HepG2 (cell line): ENCODE measurements around the gene PSAP.

Experiments used
- ATF4 ChIP-seq, 2 experiments: fragments of 450-650 bp in 1 of 2; sonication (generic) in 1 of 2; formaldehyde crosslinking; IDR thresholded peaks; 2 replicates each; pipeline versions ENCODE4 v1.5.0 to v1.8.0; 2020 to 2022; ENCODE audit warnings: mild to moderate bottlenecking in 1 of 2, missing genetic modification reagents in 1 of 2
- FOXP1 ChIP-seq, 2 experiments: fragments of 450-650 bp in 1 of 2; IDR thresholded peaks; 2 replicates each; pipeline ENCODE4 v1.6.1; 2017 to 2018; ENCODE audit warnings: antibody characterized with exemption in 1 of 2
- NFIB ChIP-seq: sonication (generic); formaldehyde crosslinking; IDR thresholded peaks from 2 replicates; pipeline ENCODE4 v1.9.0; 2021; ENCODE audit warnings: missing genetic modification reagents, mild to moderate bottlenecking, borderline replicate concordance
- POLR2A ChIP-seq, 2 experiments: IDR thresholded peaks; 2 replicates each; pipeline ENCODE4 v1.6.1; 2011; ENCODE audit warnings: low read depth in 2 of 2, low read length in 2 of 2, mild to moderate bottlenecking in 1 of 2, moderate library complexity in 1 of 2; ENCODE audit not compliant: insufficient read depth in 1 of 2
- POLR2AphosphoS5 ChIP-seq: IDR thresholded peaks from 2 replicates; pipeline ENCODE4 v1.6.1; 2012; ENCODE audit warnings: low read depth, low read length
- REST ChIP-seq, 2 experiments: IDR thresholded peaks; 2 replicates each; pipeline ENCODE4 v1.6.1; 2011 to 2012; ENCODE audit warnings: low read length in 2 of 2, borderline replicate concordance in 1 of 2, low read depth in 1 of 2, mild to moderate bottlenecking in 1 of 2, moderate library complexity in 1 of 2
- RNF2 ChIP-seq: fragments of 450-650 bp; conservative IDR thresholded peaks from 2 replicates; pipeline ENCODE4 v1.6.1; 2016; ENCODE audit warnings: low read depth
- SMC3 ChIP-seq: IDR thresholded peaks from 2 replicates; pipeline ENCODE4 v1.6.1; 2011; ENCODE audit warnings: low read length, improper control_type of control experiment
- YY1 ChIP-seq: IDR thresholded peaks from 2 replicates; pipeline ENCODE4 v1.6.1; 2011; ENCODE audit warnings: low read length, low read depth, moderate library complexity, mild to moderate bottlenecking; ENCODE audit not compliant: insufficient read depth, insufficient replicate concordance
- ZKSCAN1 ChIP-seq: fragments of 150-350 bp; IDR thresholded peaks from 2 replicates; pipeline ENCODE4 v1.6.1; 2014; ENCODE audit warnings: low read length
- ZNF232 ChIP-seq: sonication (generic); formaldehyde crosslinking; IDR thresholded peaks from 2 replicates; pipeline ENCODE4 v1.4.0; 2020; ENCODE audit warnings: missing genetic modification reagents, borderline replicate concordance
- ZNF317 ChIP-seq: sonication (generic); formaldehyde crosslinking; IDR thresholded peaks from 2 replicates; pipeline ENCODE4 v1.5.0; 2020; ENCODE audit warnings: mild to moderate bottlenecking, missing genetic modification reagents
- ZNF543 ChIP-seq: sonication (generic); formaldehyde crosslinking; IDR thresholded peaks from 2 replicates; pipeline ENCODE4 v1.4.0; 2020; ENCODE audit warnings: mild to moderate bottlenecking, missing genetic modification reagents
- TF ChIP-seq, protein P1 (sequence below): sonication (generic); formaldehyde crosslinking; IDR thresholded peaks from 2 replicates; pipeline ENCODE4 v1.4.0; 2020; ENCODE audit warnings: mild to moderate bottlenecking, missing genetic modification reagents

DNA sequence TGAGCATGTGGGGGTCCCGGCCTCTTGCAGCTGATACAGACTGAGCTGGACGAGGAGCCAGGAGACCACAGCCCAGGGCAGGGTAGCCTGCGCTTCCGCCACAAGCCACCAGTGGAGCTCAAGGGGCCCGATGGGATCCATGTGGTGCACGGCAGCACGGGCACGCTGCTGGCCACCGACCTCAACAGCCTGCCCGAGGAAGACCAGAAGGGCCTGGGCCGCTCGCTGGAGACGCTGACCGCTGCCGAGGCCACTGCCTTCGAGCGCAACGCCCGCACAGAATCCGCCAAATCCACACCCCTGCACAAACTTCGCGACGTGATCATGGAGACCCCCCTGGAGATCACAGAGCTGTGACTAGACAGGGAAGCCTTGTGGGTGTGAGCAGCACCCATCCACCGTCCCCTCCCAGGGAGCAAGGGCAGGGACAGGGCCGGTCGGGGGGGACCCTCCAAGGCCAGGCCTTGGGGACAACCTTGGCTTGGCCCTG, 36.1 kb downstream of the PSAP start:
- TF ChIP-seq YY1 (no peak), ZNF543 (no peak), SMC3 (no peak), POLR2A (IDR thresholded peaks at IDR 0.05; ENCODE audit: insufficient read depth in 1 of 2, low read depth in 2 of 2, low read length in 2 of 2) (0 out of 4 replicates have a peak, but pooled peaks of 1 of the 2 experiments have one; percentile 28), RNF2 (no peak), ZNF317 (CRISPR knock-in tag) (no peak), ZKSCAN1 (no peak), NFIB (CRISPR knock-in tag) (no peak), FOXP1 (IDR thresholded peaks at IDR 0.05) (no peak), FOXP1 (CRISPR knock-in tag; IDR thresholded peaks at IDR 0.05) (no peak), REST (IDR thresholded peaks at IDR 0.05; ENCODE audit: borderline replicate concordance in 1 of 2, low read depth in 1 of 2, low read length in 2 of 2) (no peak), ZNF232 (no peak), POLR2AphosphoS5 (no peak), ATF4 (CRISPR knock-in tag; IDR thresholded peaks at IDR 0.05) (no peak)
- TF ChIP-seq, protein P1, sequence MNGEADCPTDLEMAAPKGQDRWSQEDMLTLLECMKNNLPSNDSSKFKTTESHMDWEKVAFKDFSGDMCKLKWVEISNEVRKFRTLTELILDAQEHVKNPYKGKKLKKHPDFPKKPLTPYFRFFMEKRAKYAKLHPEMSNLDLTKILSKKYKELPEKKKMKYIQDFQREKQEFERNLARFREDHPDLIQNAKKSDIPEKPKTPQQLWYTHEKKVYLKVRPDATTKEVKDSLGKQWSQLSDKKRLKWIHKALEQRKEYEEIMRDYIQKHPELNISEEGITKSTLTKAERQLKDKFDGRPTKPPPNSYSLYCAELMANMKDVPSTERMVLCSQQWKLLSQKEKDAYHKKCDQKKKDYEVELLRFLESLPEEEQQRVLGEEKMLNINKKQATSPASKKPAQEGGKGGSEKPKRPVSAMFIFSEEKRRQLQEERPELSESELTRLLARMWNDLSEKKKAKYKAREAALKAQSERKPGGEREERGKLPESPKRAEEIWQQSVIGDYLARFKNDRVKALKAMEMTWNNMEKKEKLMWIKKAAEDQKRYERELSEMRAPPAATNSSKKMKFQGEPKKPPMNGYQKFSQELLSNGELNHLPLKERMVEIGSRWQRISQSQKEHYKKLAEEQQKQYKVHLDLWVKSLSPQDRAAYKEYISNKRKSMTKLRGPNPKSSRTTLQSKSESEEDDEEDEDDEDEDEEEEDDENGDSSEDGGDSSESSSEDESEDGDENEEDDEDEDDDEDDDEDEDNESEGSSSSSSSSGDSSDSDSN (CRISPR knock-in tag) = no peak
